ENCODE data around the gene MAOA.

DNA sequence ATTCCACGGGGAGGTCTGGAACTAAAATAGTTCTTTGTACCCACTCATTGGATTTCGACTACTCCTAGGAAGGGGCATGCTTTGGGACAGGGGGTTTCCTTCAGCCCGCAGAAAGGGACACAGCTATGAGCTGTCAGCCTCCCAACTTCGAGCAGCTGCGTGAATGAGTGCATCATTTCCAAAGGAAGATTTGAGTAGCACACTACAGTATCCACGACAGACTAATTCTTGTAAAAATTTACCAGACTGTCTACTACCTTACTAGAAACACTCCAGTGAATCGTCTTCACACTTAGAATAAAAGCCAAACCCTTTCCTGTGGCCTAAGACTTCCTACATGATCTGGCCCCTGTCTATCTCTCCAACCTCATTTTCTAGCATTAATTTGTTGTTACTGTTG is 101.9 kb downstream of the MAOA start:
- TF ChIP-seq, protein P1, sequence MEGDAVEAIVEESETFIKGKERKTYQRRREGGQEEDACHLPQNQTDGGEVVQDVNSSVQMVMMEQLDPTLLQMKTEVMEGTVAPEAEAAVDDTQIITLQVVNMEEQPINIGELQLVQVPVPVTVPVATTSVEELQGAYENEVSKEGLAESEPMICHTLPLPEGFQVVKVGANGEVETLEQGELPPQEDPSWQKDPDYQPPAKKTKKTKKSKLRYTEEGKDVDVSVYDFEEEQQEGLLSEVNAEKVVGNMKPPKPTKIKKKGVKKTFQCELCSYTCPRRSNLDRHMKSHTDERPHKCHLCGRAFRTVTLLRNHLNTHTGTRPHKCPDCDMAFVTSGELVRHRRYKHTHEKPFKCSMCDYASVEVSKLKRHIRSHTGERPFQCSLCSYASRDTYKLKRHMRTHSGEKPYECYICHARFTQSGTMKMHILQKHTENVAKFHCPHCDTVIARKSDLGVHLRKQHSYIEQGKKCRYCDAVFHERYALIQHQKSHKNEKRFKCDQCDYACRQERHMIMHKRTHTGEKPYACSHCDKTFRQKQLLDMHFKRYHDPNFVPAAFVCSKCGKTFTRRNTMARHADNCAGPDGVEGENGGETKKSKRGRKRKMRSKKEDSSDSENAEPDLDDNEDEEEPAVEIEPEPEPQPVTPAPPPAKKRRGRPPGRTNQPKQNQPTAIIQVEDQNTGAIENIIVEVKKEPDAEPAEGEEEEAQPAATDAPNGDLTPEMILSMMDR (IDR thresholded peaks at IDR 0.05): no peak
- no peak for TF ChIP-seq POLR2A (IDR thresholded peaks at IDR 0.05)

All from lower leg skin (tissue), 3 donors.